GM19238 (cell line): ENCODE measurements around the gene SLFN14.
"Not testable (repeated sequence)": the region's sequence is repeated elsewhere in the genome, so short reads cannot be mapped to it uniquely, and the experiment has no call there.

Source experiments
- DNase-seq: peaks from one replicate; pipeline ENCODE4 v3.0.0; 2011; ENCODE audit warnings: low spot score; ENCODE audit not compliant: insufficient read length

The SLFN14 gene

DNA sequence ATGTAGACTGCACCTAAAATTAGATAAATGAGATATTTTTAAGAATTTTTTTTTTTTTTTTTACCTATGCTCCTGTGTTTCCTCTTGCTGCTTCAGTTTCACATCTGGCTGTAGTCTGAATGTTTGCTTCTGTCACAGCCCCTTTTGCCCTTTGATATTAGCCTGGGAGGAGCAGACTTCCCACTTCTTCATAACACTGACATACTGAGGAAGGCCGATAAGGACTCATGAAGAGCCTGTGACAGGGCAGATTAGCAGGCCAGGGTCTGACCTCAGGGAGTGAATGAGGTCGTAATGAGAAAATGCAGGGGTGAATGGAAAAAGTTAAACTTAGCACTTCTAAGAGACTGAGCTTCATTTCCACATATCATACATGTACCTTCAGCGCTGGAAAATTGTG lies at the start of gene SLFN14:
Gene SLFN14, minus strand, starts transcription at position 117 of the 400 bp plus-strand sequence. CDS start 2,757 bp downstream, outside the sequence.
- DNase-seq: no peak

DNA sequence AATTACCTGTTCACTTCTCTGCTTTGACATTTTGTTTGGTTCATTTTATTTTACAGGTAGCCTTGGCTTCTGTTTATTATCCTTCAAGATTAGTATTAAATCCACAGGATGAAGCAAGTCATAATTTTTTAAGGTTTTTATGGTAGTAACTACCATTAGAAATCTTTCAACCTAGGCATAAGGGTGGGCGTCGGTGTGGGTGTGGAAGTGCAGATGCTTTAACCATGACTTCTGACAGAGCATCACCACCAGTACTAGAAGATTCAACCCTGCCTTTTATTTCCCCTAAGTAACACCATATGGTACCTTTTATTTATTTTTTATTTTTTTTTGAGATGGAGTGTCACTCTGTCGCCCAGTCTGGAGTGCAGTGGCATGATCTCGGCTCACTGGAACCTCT lies 49.2 kb upstream of the SLFN14 start:
- no peak for DNase-seq

DNA sequence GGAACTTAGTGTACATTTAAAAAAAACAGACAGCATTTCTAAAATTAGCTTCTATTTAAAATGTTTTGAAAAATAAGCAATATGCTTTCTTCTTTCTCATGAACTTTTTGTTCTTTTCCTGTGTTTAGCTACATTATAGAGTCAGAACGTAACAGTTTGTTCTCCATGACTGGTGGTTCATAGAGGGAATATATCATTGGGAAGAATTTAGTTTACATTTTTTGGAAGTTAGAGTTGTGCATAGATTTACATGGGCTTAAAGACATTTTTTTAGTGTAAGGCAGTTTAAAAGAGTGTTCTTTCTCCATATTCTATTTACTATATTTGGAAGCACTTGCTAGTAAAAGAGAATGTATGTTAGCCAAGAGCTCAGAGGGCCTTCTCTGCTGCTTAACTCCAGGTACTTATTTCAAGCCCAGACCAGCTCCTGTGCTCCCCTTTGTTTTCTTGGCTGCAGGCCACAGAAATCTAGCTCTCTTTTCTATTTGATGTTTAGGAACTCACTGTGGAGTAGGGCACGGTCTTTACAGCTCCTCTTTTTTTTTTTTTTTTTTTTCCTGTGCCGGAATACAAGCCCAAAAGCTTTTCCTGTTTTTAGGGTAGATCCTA lies 46.7 kb upstream of the SLFN14 start:
- DNase-seq: no peak

- DNase-seq: no peak
These were observed 45.1 kb upstream of the SLFN14 start for GRCh38 chr17:35605678-35606077.

DNA sequence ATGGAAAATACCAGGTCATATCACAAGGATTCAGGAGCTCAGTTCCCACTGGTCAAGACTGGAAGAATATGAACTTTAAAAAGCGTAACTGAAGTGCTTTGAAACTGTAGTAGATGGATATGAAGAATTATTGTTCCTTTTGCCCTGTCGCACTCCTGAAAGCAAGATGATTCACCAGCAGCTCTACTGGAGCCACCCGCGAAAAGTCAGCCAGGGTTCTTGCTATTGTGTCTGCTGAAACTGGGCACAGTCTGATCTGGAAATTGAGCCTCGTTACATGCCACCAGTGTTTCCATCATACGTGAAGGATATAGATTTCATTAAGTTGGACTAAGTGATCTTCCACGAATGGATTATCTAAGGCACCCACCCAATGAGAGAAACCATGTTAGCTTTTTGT lies 43.1 kb upstream of the SLFN14 start:
- no peak for DNase-seq

GRCh38 chr17:35597604-35598003 lies 37.0 kb upstream of the SLFN14 start:
- DNase-seq: no peak

DNA sequence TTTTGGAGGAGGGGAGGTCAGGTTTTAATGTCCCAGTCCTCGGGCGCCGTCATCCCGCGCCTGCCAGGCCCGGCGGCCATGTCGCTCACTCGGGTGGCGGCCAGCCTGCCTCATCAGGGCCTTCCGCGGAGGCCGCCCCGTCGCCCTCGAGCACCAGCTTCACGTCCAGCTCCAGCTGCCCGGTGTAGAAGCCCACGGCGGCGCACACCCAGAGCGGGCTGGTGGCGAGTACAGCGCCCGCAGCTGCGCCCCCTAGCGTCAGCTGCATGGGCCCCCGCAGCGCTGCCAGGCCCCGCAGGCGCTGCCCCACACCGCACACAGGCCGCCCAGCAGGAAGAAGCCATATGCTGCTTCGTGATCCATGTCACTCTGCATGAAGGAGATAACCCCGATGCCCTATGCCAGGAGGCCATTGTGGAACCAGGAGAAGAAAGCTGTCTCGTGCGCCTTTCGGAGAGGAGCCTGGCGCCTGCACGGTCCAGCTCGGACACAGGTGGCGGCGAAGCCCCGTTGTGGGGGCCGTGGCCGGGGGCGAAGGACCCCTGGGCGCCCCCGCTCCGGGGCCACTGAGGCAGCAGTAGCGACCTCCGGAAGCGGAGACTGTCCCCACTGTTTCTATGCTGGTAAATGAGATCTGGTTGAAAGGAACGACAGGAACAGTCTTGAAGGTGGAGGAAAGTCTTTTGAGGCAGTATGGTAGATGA lies 36.1 kb upstream of the SLFN14 start:
- no peak for DNase-seq

GRCh38 chr17:35596072-35596471 lies 35.5 kb upstream of the SLFN14 start:
- DNase-seq: no peak

GRCh38 chr17:35588196-35588920 lies 27.7 kb upstream of the SLFN14 start:
- no peak for DNase-seq

DNA sequence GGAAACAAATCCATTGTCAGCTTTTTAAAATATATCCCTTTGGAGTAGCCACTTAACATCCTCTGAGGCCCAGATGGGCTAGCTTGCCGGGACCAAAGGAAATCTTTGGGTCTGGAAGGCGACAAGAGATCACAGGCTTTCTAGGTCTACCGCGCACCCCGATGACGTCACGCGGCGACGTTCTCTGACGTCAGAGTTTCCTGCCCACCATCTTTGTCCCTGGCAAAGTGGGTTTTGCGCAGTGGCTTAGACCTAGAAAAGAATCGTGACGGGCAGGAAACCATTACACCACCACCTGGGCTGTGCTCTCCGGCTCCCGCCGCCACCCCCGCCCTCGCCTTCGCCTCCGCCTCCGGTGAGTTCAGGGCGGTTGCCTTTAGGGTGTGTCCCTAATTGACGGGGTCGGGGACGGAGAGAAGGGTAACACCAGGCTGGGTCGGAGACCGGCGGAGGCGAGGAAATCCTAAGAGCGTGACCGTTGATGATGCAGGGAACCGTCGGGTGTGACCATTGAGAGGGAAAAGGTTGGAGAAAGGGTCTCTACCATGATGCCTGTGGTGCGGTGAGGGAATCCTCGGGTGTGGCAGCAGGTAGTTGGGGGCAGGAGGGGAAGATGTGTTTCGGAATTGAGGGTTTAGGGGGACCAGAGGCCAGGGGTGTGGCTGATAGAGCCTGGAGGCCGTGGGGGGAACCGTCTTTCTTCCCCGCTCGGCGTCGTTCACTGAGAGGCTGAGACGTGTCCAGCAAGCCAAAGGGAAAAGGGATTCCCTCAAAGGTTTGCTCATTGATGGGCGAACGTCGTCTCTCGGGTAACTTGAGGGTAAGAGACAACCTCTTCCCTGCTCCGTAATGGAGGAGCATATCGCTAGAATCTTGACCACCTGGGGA lies 26.7 kb upstream of the SLFN14 start, which contains the start of gene AP2B1:
Gene AP2B1, plus strand, starts transcription at position 249 of the 888 bp plus-strand sequence. CDS start 6,709 bp downstream, outside the sequence.
- peak; percentile 75 for DNase-seq

DNA sequence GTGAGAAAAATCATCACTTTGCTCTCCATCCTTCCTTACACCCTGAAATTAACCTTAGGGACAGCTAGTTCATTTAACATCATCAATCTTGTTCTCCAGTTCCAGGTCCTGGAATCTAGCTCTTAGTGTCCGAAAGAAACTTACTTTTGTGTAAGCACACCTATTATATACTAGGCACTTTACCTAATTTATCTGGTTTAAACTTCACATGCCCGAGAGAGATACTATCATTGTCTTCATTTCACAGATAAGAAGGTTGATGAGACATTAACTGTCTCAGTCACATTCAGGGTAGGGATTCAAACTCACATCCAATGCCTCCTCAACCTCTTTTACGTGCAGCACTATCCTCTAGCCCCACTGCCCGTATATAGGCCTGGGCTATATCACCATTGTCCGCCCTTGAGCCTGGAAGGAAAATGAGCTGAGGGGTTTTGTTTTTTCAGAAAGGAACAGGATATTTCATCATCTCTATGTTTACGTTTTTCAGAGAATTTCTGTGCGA lies 26.0 kb upstream of the SLFN14 start:
- DNase-seq: no peak

GRCh38 chr17:35584061-35584460 lies 23.4 kb upstream of the SLFN14 start:
- no peak for DNase-seq

- no peak for DNase-seq
These were observed 18.4 kb upstream of the SLFN14 start for GRCh38 chr17:35578929-35579432.

DNA sequence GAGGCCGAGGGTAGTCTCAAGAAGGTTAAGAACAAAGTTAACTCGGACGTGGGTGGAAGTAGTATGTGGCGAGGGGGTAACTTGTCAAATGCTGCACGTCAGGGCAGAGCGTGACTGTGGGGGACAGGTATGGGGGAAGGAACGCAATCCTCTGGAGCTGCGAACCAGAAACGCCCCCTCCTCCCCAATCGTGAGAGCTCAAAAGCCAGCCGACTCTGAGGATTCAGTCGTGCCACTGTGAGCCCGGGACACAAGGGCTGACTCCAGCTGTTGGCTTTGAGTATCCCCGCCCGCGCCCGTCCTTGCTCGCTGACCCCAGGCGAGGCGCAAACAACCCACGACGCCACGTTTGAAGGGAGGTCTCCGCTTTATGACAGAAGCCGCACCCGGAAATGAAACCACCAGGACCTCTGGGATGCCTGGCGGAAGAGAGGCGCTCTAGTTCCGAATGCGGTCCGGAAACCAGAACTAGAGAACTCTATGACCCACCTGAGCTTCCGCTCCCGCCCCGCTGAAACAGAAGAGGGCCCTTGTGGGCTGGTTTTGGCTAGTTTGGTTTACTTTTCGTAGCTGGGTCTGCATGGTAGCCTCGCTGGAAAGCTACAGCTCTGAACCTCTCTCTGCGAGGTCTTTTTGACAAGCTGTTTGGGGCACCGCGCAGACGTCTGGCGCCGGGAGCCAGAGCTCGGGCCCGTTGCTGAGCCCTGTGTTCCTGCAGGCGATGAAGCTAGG lies 17.7 kb upstream of the SLFN14 start, which contains the start of gene PEX12:
Gene PEX12, minus strand, starts transcription at position 375 of the 732 bp plus-strand sequence. CDS start 550 bp downstream, outside the sequence.
- DNase-seq: peak; percentile 74

DNA sequence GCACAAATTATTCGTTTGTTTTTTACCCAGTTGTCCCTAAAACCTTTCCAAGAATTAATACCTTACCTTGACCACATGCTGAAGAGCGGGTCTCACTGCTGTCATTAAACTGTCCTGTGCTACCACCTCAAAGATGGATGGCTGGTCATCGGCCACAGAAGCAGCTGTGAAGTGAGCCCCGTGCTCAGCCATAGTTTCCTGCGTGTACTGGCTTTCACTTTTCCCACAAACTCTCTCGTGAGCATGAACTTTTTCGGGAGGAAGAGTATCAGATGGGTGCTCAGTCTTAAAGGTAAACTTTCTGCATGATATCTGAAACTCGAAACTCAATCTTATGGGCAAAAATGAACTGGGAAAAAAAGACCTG lies 17.2 kb upstream of the SLFN14 start:
- no peak for DNase-seq

DNA sequence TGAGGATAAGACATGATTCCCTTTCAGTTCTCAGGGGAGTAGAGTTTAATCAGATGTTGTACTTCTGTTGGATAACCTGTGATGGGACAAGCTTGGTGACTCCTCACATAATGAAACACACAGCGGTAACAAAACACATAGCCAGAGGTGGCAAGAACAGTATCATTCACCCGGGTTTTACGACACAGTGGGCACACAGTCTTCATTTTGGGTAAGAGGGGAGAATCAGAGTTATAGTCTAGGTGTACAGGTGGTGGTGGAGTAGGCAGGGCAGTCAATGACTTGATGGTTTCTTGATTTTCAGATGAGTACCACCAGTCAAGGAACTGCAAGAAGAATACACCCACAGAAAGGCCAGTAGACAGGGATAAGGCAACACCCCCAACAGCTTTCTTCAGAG lies 15.1 kb upstream of the SLFN14 start:
- DNase-seq: no peak

- DNase-seq: no peak
These were observed 8.8 kb upstream of the SLFN14 start for GRCh38 chr17:35569405-35569804.

DNA sequence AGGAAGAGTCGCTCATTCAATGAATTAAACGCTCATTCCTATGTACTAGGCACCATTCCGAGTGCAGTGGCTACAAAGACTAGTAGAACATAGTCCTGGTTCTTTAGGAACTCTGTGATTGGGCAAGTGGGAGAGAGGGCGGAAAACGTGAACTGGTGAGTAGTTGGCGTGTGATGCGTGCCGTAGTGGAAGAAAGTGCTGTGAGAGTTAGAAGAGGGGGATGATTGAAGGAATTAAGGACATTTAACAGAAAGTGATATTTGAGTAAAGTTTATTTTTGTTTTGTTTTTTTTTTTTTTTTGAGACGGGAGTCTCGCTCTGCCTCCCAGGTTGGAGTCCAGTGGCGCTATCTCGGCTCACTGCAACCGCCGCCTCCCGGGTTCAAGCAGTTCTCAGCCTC lies 7.9 kb upstream of the SLFN14 start:
- DNase-seq: no peak

- no peak for DNase-seq
These were observed 6.3 kb upstream of the SLFN14 start for GRCh38 chr17:35566968-35567367.

- not testable (repeated sequence) for DNase-seq
These were observed 2.6 kb upstream of the SLFN14 start for GRCh38 chr17:35563181-35563580.
